ENCODE measurements around the gene AMT. TPM values are rescaled to one million over a fixed set of nuclear protein-coding genes. Genes with fewer than 3 reads are reported as not detected.
A peak's percentile ranks its signal among the peaks of the same experiment; 100 is the strongest.
"Not testable (repeated sequence)": the region's sequence is repeated elsewhere in the genome, so short reads cannot be mapped to it uniquely, and the experiment has no call there.

Gene AMT
- total RNA-seq, 2 donors from 2014 or later: 7.4 to 7.5 TPM

GRCh38 chr3:49414753-49415152 lies 7.5 kb downstream of the AMT start:
- Mint-ChIP-seq H3K4me1 (ENCODE audit: low read depth) (peaks cover 70% of the 10 kb centered on the region), H3K27me3 (ENCODE audit: low read depth) (no peaks in the 10 kb centered on the region), H3K9me3 (no peaks in the 10 kb centered on the region), H3K4me3 (peak overlapping the region; percentile 10 to 14), H3K36me3 (ENCODE audit: insufficient read depth in 2 of 2) (peaks cover 7 to 17% of the 10 kb centered on the region in 2 donors), H3K27ac (peak overlapping the region; percentile 74)
- no peak for ATAC-seq (replicated peaks in 1 of 2)
- DNase-seq: no peak

- Mint-ChIP-seq H3K4me1 (ENCODE audit: low read depth) (peaks cover 77% of the 10 kb centered on the region), H3K27ac (peak overlapping the region; percentile 96), H3K4me3 (peak overlapping the region; percentile 90 to 98), H3K27me3 (ENCODE audit: low read depth) (no peaks in the 10 kb centered on the region), H3K9me3 (no peaks in the 10 kb centered on the region), H3K36me3 (ENCODE audit: insufficient read depth in 2 of 2) (peaks cover 7 to 17% of the 10 kb centered on the region in 2 donors)
- DNase-seq (no peak), ATAC-seq (replicated peaks in 1 of 2) (no peak)
These were observed 8.9 kb downstream of the AMT start for GRCh38 chr3:49413338-49413734.

GRCh38 chr3:49412632-49413337 lies 9.5 kb downstream of the AMT start:
- Mint-ChIP-seq H3K27ac (peak overlapping the region; percentile 96), H3K27me3 (ENCODE audit: low read depth) (no peaks in the 10 kb centered on the region), H3K4me3 (peak overlapping the region; percentile 90 to 98), H3K9me3 (no peaks in the 10 kb centered on the region), H3K4me1 (ENCODE audit: low read depth) (peaks cover 78% of the 10 kb centered on the region), H3K36me3 (ENCODE audit: insufficient read depth in 2 of 2) (peaks cover 7 to 16% of the 10 kb centered on the region in 2 donors)
- DNase-seq (no peak), ATAC-seq (replicated peaks in 1 of 2) (no peak)

- Mint-ChIP-seq H3K4me3 (peak within 1 kb of the TSS; percentile 90 to 98), H3K27ac (peak within 1 kb of the TSS; percentile 98), H3K27me3 (ENCODE audit: low read depth) (no peaks in the 10 kb centered on the region), H3K4me1 (ENCODE audit: low read depth) (peaks cover 79% of the 10 kb centered on the region), H3K36me3 (ENCODE audit: insufficient read depth in 2 of 2) (peaks cover 7 to 15% of the 10 kb centered on the region in 2 donors), H3K9me3 (no peaks in the 10 kb centered on the region)
- ATAC-seq (replicated peaks in 1 of 2) (peak; percentile 84), DNase-seq (peak; percentile 98 to 99)
These were observed 10.2 kb downstream of the AMT start, which contains the start of the genes RHOA and TCTA for GRCh38 chr3:49411968-49412631. Gene RHOA (minus strand): TSS chr3:49411976. CDS start chr3:49375589, 36,387 bp downstream. Gene TCTA (plus strand): TSS chr3:49412423. CDS start chr3:49412427, 4 bp downstream.

GRCh38 chr3:49411535-49411967 lies 10.7 kb downstream of the AMT start:
- H3K27me3 Mint-ChIP-seq (ENCODE audit: low read depth): no peaks in the 10 kb centered on the region
- H3K4me3 Mint-ChIP-seq: peak overlapping the region; percentile 90 to 98
- H3K9me3 Mint-ChIP-seq: no peaks in the 10 kb centered on the region
- ATAC-seq (replicated peaks in 1 of 2) (peak; percentile 33 to 34), DNase-seq (peak; percentile 71 to 74)
- peaks cover 7 to 14% of the 10 kb centered on the region in 2 donors for H3K36me3 Mint-ChIP-seq (ENCODE audit: insufficient read depth in 2 of 2)
- H3K27ac Mint-ChIP-seq: peak overlapping the region; percentile 70
- peaks cover 79% of the 10 kb centered on the region for H3K4me1 Mint-ChIP-seq (ENCODE audit: low read depth)

GRCh38 chr3:49410846-49411534 lies 11.3 kb downstream of the AMT start:
- no peak for ATAC-seq (replicated peaks in 1 of 2)
- Mint-ChIP-seq H3K4me3 (peak overlapping the region; percentile 85 to 97), H3K36me3 (ENCODE audit: insufficient read depth in 2 of 2) (peaks cover 7 to 12% of the 10 kb centered on the region in 2 donors), H3K9me3 (no peaks in the 10 kb centered on the region), H3K27me3 (ENCODE audit: low read depth) (no peaks in the 10 kb centered on the region), H3K27ac (peak overlapping the region; percentile 98), H3K4me1 (ENCODE audit: low read depth) (peaks cover 79% of the 10 kb centered on the region)
- no peak for DNase-seq

- H3K9me3 Mint-ChIP-seq: no peaks in the 10 kb centered on the region
- H3K27ac Mint-ChIP-seq: peak overlapping the region; percentile 98
- peaks cover 9 to 17% of the 10 kb centered on the region in 2 donors for H3K36me3 Mint-ChIP-seq (ENCODE audit: insufficient read depth in 2 of 2)
- DNase-seq (peak in 1 of 2 donors; percentile 33), ATAC-seq (replicated peaks in 1 of 2) (no peak)
- H3K27me3 Mint-ChIP-seq (ENCODE audit: low read depth): no peaks in the 10 kb centered on the region
- peak overlapping the region; percentile 85 to 97 for H3K4me3 Mint-ChIP-seq
- peaks cover 79% of the 10 kb centered on the region for H3K4me1 Mint-ChIP-seq (ENCODE audit: low read depth)
These were observed 12.0 kb downstream of the AMT start for GRCh38 chr3:49410066-49410845.

GRCh38 chr3:49406571-49407565 lies 15.4 kb downstream of the AMT start:
- no peaks in the 10 kb centered on the region for H3K9me3 Mint-ChIP-seq
- peak overlapping the region; percentile 91 for H3K27ac Mint-ChIP-seq
- H3K27me3 Mint-ChIP-seq (ENCODE audit: low read depth): no peaks in the 10 kb centered on the region
- H3K4me3 Mint-ChIP-seq: peak overlapping the region; percentile 57 to 63
- ATAC-seq (replicated peaks in 1 of 2) (no peak), DNase-seq (no peak)
- peaks cover 56% of the 10 kb centered on the region for H3K4me1 Mint-ChIP-seq (ENCODE audit: low read depth)
- peaks cover 2 to 24% of the 10 kb centered on the region in 2 donors for H3K36me3 Mint-ChIP-seq (ENCODE audit: insufficient read depth in 2 of 2)

GRCh38 chr3:49405570-49405969 lies 16.7 kb downstream of the AMT start:
- not testable (repeated sequence) for H3K4me3 Mint-ChIP-seq; ATAC-seq (replicated peaks in 1 of 2); DNase-seq; H3K9me3 Mint-ChIP-seq; H3K27me3 Mint-ChIP-seq (ENCODE audit: low read depth)
- Mint-ChIP-seq H3K4me1 (ENCODE audit: low read depth) (peaks cover 66% of the 10 kb centered on the region), H3K36me3 (ENCODE audit: insufficient read depth in 2 of 2) (peaks cover 2 to 23% of the 10 kb centered on the region in 2 donors), H3K27ac (peak overlapping the region; percentile 73)

- no peak overlapping the region for H3K27ac Mint-ChIP-seq
- peaks cover 3 to 18% of the 10 kb centered on the region in 2 donors for H3K36me3 Mint-ChIP-seq (ENCODE audit: insufficient read depth in 2 of 2)
- DNase-seq (no peak), ATAC-seq (replicated peaks in 1 of 2) (no peak)
- no peak overlapping the region for H3K4me3 Mint-ChIP-seq
- H3K9me3 Mint-ChIP-seq: no peaks in the 10 kb centered on the region
- no peaks in the 10 kb centered on the region for H3K27me3 Mint-ChIP-seq (ENCODE audit: low read depth)
- H3K4me1 Mint-ChIP-seq (ENCODE audit: low read depth): peaks cover 66% of the 10 kb centered on the region
These were observed 18.4 kb downstream of the AMT start for GRCh38 chr3:49403891-49404290.

GRCh38 chr3:49401766-49402165 lies 20.5 kb downstream of the AMT start:
- Mint-ChIP-seq H3K4me1 (ENCODE audit: low read depth) (peaks cover 60% of the 10 kb centered on the region), H3K36me3 (ENCODE audit: insufficient read depth in 2 of 2) (peaks cover 8 to 18% of the 10 kb centered on the region in 2 donors), H3K27ac (no peak overlapping the region), H3K9me3 (no peaks in the 10 kb centered on the region), H3K4me3 (no peak overlapping the region), H3K27me3 (ENCODE audit: low read depth) (no peaks in the 10 kb centered on the region)
- no peak for ATAC-seq (replicated peaks in 1 of 2)
- DNase-seq: no peak
